ENCODE measurements around the gene DHRS3. TPM values are rescaled to one million over a fixed set of nuclear protein-coding genes. Genes with fewer than 3 reads are reported as not detected.

The DHRS3 gene, protein sequence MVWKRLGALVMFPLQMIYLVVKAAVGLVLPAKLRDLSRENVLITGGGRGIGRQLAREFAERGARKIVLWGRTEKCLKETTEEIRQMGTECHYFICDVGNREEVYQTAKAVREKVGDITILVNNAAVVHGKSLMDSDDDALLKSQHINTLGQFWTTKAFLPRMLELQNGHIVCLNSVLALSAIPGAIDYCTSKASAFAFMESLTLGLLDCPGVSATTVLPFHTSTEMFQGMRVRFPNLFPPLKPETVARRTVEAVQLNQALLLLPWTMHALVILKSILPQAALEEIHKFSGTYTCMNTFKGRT
- total RNA-seq: 176 and 214 TPM in 2 replicates
- long read RNA-seq, transcript DHRS3-204 (6 exons, 1,722 nt): major isoform, 128 of 178 reads
- long read RNA-seq, partial matches to known transcripts: 14 of 178 reads
- long read RNA-seq, other reads (novel, unspliced or antisense): 36 of 178 reads

DNA sequence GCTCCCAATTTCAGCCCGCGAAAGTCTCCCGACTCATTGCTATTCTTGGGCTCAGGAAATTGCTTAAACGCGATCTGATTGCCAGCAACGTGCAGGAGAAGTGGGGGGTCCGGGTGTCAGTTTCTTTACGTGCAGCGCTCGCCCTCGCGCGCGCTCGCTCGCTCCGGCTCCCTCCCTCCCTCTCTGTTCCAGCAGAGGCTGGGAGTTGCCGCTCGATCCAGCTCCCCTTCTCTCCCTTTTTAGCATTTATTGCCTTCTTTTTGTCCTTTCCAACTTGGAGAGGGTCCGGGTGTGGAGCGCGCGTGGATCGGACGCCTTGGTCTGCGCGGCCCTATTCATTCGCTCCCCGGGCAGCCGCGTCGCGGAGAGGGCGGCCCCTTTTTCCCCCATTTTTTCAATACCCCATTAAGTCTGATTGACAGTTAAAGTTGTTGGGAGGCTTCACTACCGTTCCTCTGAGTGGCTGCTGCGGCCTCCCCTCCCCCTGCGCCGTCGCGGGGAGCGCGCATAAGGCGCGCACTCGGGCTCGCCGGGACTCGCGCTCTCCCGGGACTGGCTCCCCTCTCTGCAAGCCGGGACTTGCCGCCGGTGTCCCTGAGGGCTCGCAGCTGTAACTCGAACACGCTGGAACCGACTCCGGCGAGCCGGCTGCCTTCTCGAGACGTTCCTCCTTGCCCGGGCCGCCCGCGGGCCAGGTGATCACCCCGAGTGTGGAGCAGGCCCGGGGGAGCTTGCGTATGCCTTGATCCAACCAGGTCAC lies at the start of gene DHRS3:
Gene DHRS3, minus strand, starts transcription at position 310 of the 760 bp plus-strand sequence. CDS start 862 bp downstream, outside the sequence.
- Mint-ChIP-seq H3K4me3 (ENCODE audit: low read depth) (peak within 1 kb of the TSS; percentile 99), H3K36me3 (ENCODE audit: insufficient read depth) (peaks cover 13% of the 10 kb centered on the region), H3K27me3 (no peaks in the 10 kb centered on the region), H3K9me3 (ENCODE audit: low read depth) (no peaks in the 10 kb centered on the region), H3K27ac (peak within 1 kb of the TSS; percentile 99), H3K4me1 (ENCODE audit: low read depth) (peaks cover 48% of the 10 kb centered on the region)
- peak; percentile 80 for DNase-seq (ENCODE audit: low spot score, unreplicated experiment)
- TF ChIP-seq, protein P1, sequence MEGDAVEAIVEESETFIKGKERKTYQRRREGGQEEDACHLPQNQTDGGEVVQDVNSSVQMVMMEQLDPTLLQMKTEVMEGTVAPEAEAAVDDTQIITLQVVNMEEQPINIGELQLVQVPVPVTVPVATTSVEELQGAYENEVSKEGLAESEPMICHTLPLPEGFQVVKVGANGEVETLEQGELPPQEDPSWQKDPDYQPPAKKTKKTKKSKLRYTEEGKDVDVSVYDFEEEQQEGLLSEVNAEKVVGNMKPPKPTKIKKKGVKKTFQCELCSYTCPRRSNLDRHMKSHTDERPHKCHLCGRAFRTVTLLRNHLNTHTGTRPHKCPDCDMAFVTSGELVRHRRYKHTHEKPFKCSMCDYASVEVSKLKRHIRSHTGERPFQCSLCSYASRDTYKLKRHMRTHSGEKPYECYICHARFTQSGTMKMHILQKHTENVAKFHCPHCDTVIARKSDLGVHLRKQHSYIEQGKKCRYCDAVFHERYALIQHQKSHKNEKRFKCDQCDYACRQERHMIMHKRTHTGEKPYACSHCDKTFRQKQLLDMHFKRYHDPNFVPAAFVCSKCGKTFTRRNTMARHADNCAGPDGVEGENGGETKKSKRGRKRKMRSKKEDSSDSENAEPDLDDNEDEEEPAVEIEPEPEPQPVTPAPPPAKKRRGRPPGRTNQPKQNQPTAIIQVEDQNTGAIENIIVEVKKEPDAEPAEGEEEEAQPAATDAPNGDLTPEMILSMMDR (IDR thresholded peaks at IDR 0.05; ENCODE audit: unreplicated experiment): no peak

DNA sequence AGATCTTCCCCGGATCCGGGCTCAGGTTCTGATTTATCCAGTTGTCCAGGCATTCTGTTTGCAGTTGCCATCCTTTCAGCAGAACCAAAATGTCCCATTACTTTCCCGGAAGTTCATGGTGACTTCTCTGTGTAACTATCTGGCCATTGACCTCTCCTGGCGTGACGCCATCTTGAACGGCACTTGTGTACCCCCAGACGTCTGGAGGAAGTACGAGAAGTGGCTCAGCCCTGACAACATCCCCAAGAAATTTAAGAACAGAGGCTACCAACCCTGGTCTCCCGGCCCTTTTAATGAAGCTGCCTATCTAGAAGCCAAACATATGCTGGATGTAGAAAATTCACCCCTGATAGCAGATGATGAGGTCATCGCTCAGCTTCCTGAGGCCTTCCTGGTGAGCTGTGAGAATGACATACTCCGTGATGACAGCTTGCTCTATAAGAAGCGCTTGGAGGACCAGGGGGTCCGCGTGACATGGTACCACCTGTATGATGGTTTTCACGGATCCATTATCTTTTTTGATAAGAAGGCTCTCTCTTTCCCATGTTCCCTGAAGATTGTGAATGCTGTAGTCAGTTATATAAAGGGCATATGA lies 48.2 kb upstream of the DHRS3 start:
- Mint-ChIP-seq H3K27me3 (no peaks in the 10 kb centered on the region), H3K9me3 (ENCODE audit: low read depth) (peaks cover 15% of the 10 kb centered on the region), H3K4me3 (ENCODE audit: low read depth) (no peak overlapping the region), H3K36me3 (ENCODE audit: insufficient read depth) (peaks cover 3% of the 10 kb centered on the region), H3K4me1 (ENCODE audit: low read depth) (peaks cover 3% of the 10 kb centered on the region), H3K27ac (no peak overlapping the region)
- TF ChIP-seq, protein P1 (IDR thresholded peaks at IDR 0.05; ENCODE audit: unreplicated experiment): no peak
- no peak for DNase-seq (ENCODE audit: low spot score, unreplicated experiment)

DNA sequence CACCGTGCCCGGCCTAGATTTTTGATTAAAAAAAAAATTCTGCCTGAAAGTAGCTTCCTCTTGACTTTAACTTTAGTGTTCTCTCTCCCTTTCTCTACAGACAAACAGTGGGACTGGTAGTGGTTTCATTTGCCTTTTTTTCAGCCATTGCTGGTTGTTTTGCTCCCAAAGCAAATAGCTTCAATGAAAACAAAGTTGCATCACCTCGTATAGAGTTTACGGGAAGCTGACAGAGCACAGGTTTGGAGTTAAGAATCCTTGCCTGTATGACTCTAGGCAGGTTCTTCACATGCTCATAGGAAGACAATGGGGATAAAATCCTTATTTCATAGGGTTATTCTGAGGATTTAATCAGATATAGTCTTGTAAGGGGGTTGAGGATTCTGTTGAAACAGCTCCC lies 47.5 kb upstream of the DHRS3 start:
- Mint-ChIP-seq H3K4me1 (ENCODE audit: low read depth) (no peaks in the 10 kb centered on the region), H3K36me3 (ENCODE audit: insufficient read depth) (peaks cover 3% of the 10 kb centered on the region), H3K9me3 (ENCODE audit: low read depth) (peaks cover 15% of the 10 kb centered on the region), H3K4me3 (ENCODE audit: low read depth) (no peak overlapping the region), H3K27me3 (no peaks in the 10 kb centered on the region), H3K27ac (no peak overlapping the region)
- DNase-seq (ENCODE audit: low spot score, unreplicated experiment): no peak
- TF ChIP-seq, protein P1 (IDR thresholded peaks at IDR 0.05; ENCODE audit: unreplicated experiment): no peak

- Mint-ChIP-seq H3K4me3 (ENCODE audit: low read depth) (no peak overlapping the region), H3K27me3 (no peaks in the 10 kb centered on the region), H3K9me3 (ENCODE audit: low read depth) (peaks cover 12% of the 10 kb centered on the region), H3K4me1 (ENCODE audit: low read depth) (peaks cover 4% of the 10 kb centered on the region), H3K36me3 (ENCODE audit: insufficient read depth) (peaks cover 3% of the 10 kb centered on the region), H3K27ac (no peak overlapping the region)
- TF ChIP-seq, protein P1 (IDR thresholded peaks at IDR 0.05; ENCODE audit: unreplicated experiment): no peak
- DNase-seq (ENCODE audit: low spot score, unreplicated experiment): no peak
Observed at GRCh38 chr1:12662556-12662955, 44.5 kb upstream of the DHRS3 start.

DNA sequence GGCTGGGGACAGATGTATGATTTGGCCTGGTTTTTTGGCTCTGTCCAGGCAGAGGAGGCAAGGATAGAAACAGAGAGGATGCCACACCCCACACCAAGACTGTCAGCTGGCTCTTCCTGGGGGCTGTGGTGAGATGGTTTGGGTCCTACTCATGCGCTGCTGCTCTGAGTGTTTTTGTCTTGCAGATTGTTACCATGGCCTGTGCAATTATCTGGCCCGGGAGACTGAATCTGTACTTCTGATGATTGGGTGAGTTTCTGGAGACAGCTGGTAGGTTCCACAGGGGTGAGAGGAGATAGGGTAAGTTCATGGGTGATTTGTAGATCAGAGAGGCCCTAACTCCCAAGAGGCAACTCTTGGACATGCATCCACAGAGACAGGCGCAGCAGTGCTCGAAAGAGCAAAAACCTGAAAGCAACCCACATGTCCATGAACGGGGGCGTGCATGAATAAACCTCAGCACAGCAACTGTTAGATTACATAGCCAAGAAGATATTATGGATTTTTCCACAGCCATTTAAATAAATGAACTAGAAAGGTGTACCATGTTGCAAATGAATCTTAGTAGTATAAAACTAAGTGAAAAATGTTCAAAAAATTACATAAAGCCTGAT lies 43.7 kb upstream of the DHRS3 start:
- no peak for DNase-seq (ENCODE audit: low spot score, unreplicated experiment)
- Mint-ChIP-seq H3K27me3 (no peaks in the 10 kb centered on the region), H3K9me3 (ENCODE audit: low read depth) (peaks cover 14% of the 10 kb centered on the region), H3K4me3 (ENCODE audit: low read depth) (no peak overlapping the region), H3K27ac (no peak overlapping the region), H3K36me3 (ENCODE audit: insufficient read depth) (peaks cover 3% of the 10 kb centered on the region), H3K4me1 (ENCODE audit: low read depth) (peaks cover 4% of the 10 kb centered on the region)
- TF ChIP-seq, protein P1 (IDR thresholded peaks at IDR 0.05; ENCODE audit: unreplicated experiment): no peak

Measured in progenitor cell of endocrine pancreas (in vitro differentiated cells).